IMR-90 (cell line): Measurements from ENCODE around the gene MET. TPM values are rescaled to one million over a fixed set of nuclear protein-coding genes. Genes with fewer than 3 reads are reported as not detected.

Experiments used
- ATAC-seq: fragments of 200-7000 bp; cut with Tn5 transposase; 2 replicates; pipeline ENCODE4 v1.9.1; 2020; ENCODE audit warnings: low read depth, mild to moderate bottlenecking, moderate library complexity
- BruUV-seq: library from RNA; stranded (reverse); fragments of 400-500 nt; replicated peaks from 2 replicates; lab custom pipeline; 2021; lab: Mats Ljungman, UMichigan
- CTCF ChIA-PET: fragments of 300-600 bp; formaldehyde crosslinking; extraction: SDS; loops from one replicate; lab custom pipeline; 2021; ENCODE audit warnings: antibody characterized with exemption; lab: Yijun Ruan, JAX
- POLR2A ChIA-PET: fragments of 300-600 bp; sonication (Branson Sonifier 250); formaldehyde crosslinking; loops from one replicate; lab custom pipeline; 2022; ENCODE audit warnings: antibody characterized with exemption; ENCODE audit not compliant: unreplicated experiment; lab: Charles Lee
- DNase-seq: peaks from one replicate; pipeline ENCODE4 v3.0.0; 2013
- H2AFZ ChIP-seq: replicated peaks from 2 replicates; pipeline ENCODE3; 2013; ENCODE audit warnings: low read length, mild to moderate bottlenecking; ENCODE audit not compliant: poor library complexity
- H2AK5ac ChIP-seq: 2 replicates; pipeline ENCODE4 v1.6.1; 2013; ENCODE audit warnings: low read depth, low read length, inconsistent platforms
- H2AK9ac ChIP-seq: replicated peaks from 2 replicates; pipeline ENCODE3; 2013; ENCODE audit warnings: mild to moderate bottlenecking, low read depth, low read length, moderate library complexity; ENCODE audit not compliant: poor library complexity
- H2BK120ac ChIP-seq: 2 replicates; pipeline ENCODE4 v1.6.1; 2013; ENCODE audit warnings: low read depth, low read length, inconsistent platforms
- H2BK15ac ChIP-seq: 3 replicates; pipeline ENCODE4 v1.6.1; 2013; ENCODE audit warnings: low read depth, low read length, inconsistent platforms
- H2BK20ac ChIP-seq: 2 replicates; pipeline ENCODE4 v1.6.1; 2013; ENCODE audit warnings: low read depth, mild to moderate bottlenecking, inconsistent platforms, low read length, moderate library complexity
- H2BK5ac ChIP-seq: 2 replicates; pipeline ENCODE4 v1.6.1; 2013; ENCODE audit warnings: mild to moderate bottlenecking, low read depth, low read length, inconsistent platforms; ENCODE audit not compliant: poor library complexity, severe bottlenecking
- H3K14ac ChIP-seq: replicated peaks from 2 replicates; pipeline ENCODE4 v1.6.1; 2013; ENCODE audit warnings: low read depth, low read length, inconsistent platforms
- H3K18ac ChIP-seq: 2 replicates; pipeline ENCODE4 v1.6.1; 2013; ENCODE audit warnings: low read depth, low read length, control low read depth
- H3K23ac ChIP-seq: 2 replicates; pipeline ENCODE4 v1.6.1; 2013; ENCODE audit warnings: low read depth, low read length, inconsistent platforms
- H3K27ac ChIP-seq: 2 replicates; pipeline ENCODE4 v1.5.1; 2013; ENCODE audit warnings: mild to moderate bottlenecking, control low read depth, low read length; ENCODE audit not compliant: insufficient read depth
- H3K27me3 ChIP-seq: 2 replicates; pipeline ENCODE4 v1.6.1; 2013; ENCODE audit warnings: low read length; ENCODE audit not compliant: control insufficient read depth, insufficient read depth
- H3K36me3 ChIP-seq: 2 replicates; pipeline ENCODE4 v1.6.1; 2013; ENCODE audit warnings: low read length, mixed read lengths; ENCODE audit not compliant: control insufficient read depth, insufficient read depth
- H3K4ac ChIP-seq: 2 replicates; pipeline ENCODE4 v1.6.1; 2013; ENCODE audit warnings: low read depth, low read length, inconsistent platforms
- H3K4me1 ChIP-seq: 2 replicates; pipeline ENCODE4 v1.6.1; 2013; ENCODE audit warnings: low read length, mixed read lengths; ENCODE audit not compliant: control insufficient read depth, insufficient read depth
- H3K4me2 ChIP-seq: 2 replicates; pipeline ENCODE4 v1.6.1; 2013; ENCODE audit warnings: low read depth, mild to moderate bottlenecking, control low read depth, low read length, moderate library complexity
- H3K4me3 ChIP-seq: 2 replicates; pipeline ENCODE4 v1.5.1; 2013; ENCODE audit warnings: low read depth, mild to moderate bottlenecking, control low read depth, low read length, moderate library complexity; ENCODE audit not compliant: insufficient read depth
- H3K56ac ChIP-seq: 2 replicates; pipeline ENCODE4 v1.6.1; 2013; ENCODE audit warnings: low read length, inconsistent platforms; ENCODE audit not compliant: insufficient read depth; ENCODE audit errors: extremely low read depth
- H3K79me1 ChIP-seq, 2 experiments: 2 replicates each; pipeline ENCODE4 v1.6.1; 2013; ENCODE audit warnings: low read length in 2 of 2, inconsistent platforms in 1 of 2, low read depth in 1 of 2
- H3K9ac ChIP-seq: 2 replicates; pipeline ENCODE4 v1.6.1; 2013; ENCODE audit warnings: low read depth, low read length, control low read depth
- H3K9me1 ChIP-seq: 2 replicates; pipeline ENCODE4 v1.6.1; 2013; ENCODE audit warnings: low read length, inconsistent platforms; ENCODE audit not compliant: insufficient read depth
- H3K9me3 ChIP-seq: 2 replicates; pipeline ENCODE4 v1.6.1; 2013; ENCODE audit warnings: low read length; ENCODE audit not compliant: control insufficient read depth, insufficient read depth
- H4K20me1 ChIP-seq: 2 replicates; pipeline ENCODE4 v1.6.1; 2013; ENCODE audit warnings: low read length, inconsistent platforms; ENCODE audit not compliant: insufficient read depth
- H4K5ac ChIP-seq: 2 replicates; pipeline ENCODE4 v1.6.1; 2013; ENCODE audit warnings: mild to moderate bottlenecking, low read depth, low read length, control low read depth
- H4K8ac ChIP-seq, 2 experiments: 2 replicates each; pipeline ENCODE4 v1.6.1; 2013; ENCODE audit warnings: low read depth in 2 of 2, low read length in 2 of 2, control low read depth in 1 of 2, inconsistent platforms in 1 of 2
- H4K91ac ChIP-seq: 2 replicates; pipeline ENCODE4 v1.6.1; 2013; ENCODE audit warnings: low read depth, low read length, inconsistent platforms; ENCODE audit not compliant: insufficient read depth
- BHLHE40 ChIP-seq: fragments of 150-350 bp; IDR thresholded peaks from 2 replicates; pipeline ENCODE4 v1.6.1; 2016; ENCODE audit warnings: mild to moderate bottlenecking, low read depth, low read length
- CEBPB ChIP-seq: IDR thresholded peaks from 2 replicates; pipeline ENCODE4 v1.6.1; 2012; ENCODE audit warnings: low read depth, low read length, improper control_type of control experiment
- CTCF ChIP-seq: conservative IDR thresholded peaks from 2 replicates; pipeline ENCODE4 v1.5.1; 2012; ENCODE audit warnings: mild to moderate bottlenecking, low read depth, low read length, improper control_type of control experiment
- ELK1 ChIP-seq: fragments of 150-350 bp; IDR thresholded peaks from 2 replicates; pipeline ENCODE4 v1.6.1; 2016; ENCODE audit warnings: low read depth, mild to moderate bottlenecking, low read length, moderate library complexity, borderline replicate concordance
- FOS ChIP-seq: fragments of 150-350 bp; IDR thresholded peaks from 2 replicates; pipeline ENCODE4 v1.6.1; 2016; ENCODE audit warnings: low read depth, low read length
- MAFK ChIP-seq: IDR thresholded peaks from 2 replicates; pipeline ENCODE4 v1.6.1; 2012; ENCODE audit warnings: low read depth, low read length, improper control_type of control experiment
- MAZ ChIP-seq: IDR thresholded peaks from 2 replicates; pipeline ENCODE4 v1.6.1; 2012; ENCODE audit warnings: low read depth, mild to moderate bottlenecking, low read length, improper control_type of control experiment, moderate library complexity, borderline replicate concordance
- MXI1 ChIP-seq: IDR thresholded peaks from 2 replicates; pipeline ENCODE4 v1.6.1; 2012; ENCODE audit warnings: low read depth, mild to moderate bottlenecking, low read length, moderate library complexity, borderline replicate concordance
- NFE2L2 ChIP-seq: fragments of 150-350 bp; IDR thresholded peaks from 2 replicates; pipeline ENCODE4 v1.6.1; 2016; ENCODE audit warnings: low read depth, mild to moderate bottlenecking, low read length
- POLR2A ChIP-seq: IDR thresholded peaks from 2 replicates; pipeline ENCODE4 v1.6.1; 2012; ENCODE audit warnings: mild to moderate bottlenecking, low read depth, low read length
- RAD21 ChIP-seq: IDR thresholded peaks from 2 replicates; pipeline ENCODE4 v1.6.1; 2012; ENCODE audit warnings: low read length, improper control_type of control experiment
- RCOR1 ChIP-seq: IDR thresholded peaks from 2 replicates; pipeline ENCODE4 v1.6.1; 2012; ENCODE audit warnings: mild to moderate bottlenecking, low read length, improper control_type of control experiment; ENCODE audit not compliant: insufficient replicate concordance
- RFX5 ChIP-seq: IDR thresholded peaks from 2 replicates; pipeline ENCODE4 v1.8.0; 2012; ENCODE audit warnings: low read depth, mild to moderate bottlenecking, low read length, moderate library complexity
- SMC3 ChIP-seq: fragments of 150-350 bp; IDR thresholded peaks from 2 replicates; pipeline ENCODE4 v1.6.1; 2016; ENCODE audit warnings: low read depth, mild to moderate bottlenecking, antibody characterized with exemption, low read length, moderate library complexity
- WGBS, 2 experiments: methylation state at CpG; one replicate each; pipeline versions ENCODE4 v1.1.5 to v1.1.7; 2013; ENCODE audit warnings: missing lambda C conversion rate in 2 of 2; ENCODE audit not compliant: insufficient read length in 1 of 2; ENCODE audit errors: extremely low coverage in 2 of 2; 5-methylcytosine and 5-hydroxymethylcytosine counted together
- dilution Hi-C: fragments of 300-500 bp; cut with HindIII; formaldehyde crosslinking; loops from one replicate; pipeline ENCODE4 v1.14.3; 2018; ENCODE audit warnings: low sequenced_read_pairs; ENCODE audit not compliant: unreplicated experiment
- in situ Hi-C: fragments of 300-500 bp; cut with MboI; formaldehyde crosslinking; loops from 3 replicates; pipeline ENCODE4 v1.14.3; 2019; ENCODE audit warnings: low sequenced_read_pairs, inconsistent platforms, mixed read lengths
- intact Hi-C: fragments of 100-400 bp; cut with micrococcal nuclease; formaldehyde crosslinking; loops from 2 replicates; pipeline ENCODE4 v1.10.0; 2022
- polyA plus RNA-seq, 3 experiments: library from polyadenylated mRNA; depleted of rRNA; stranded (reverse); fragments of >200 nt; gene quantifications; 2 replicates each; pipeline ENCODE4 v1.2.3, GENCODE V29; 2012; ENCODE audit warnings: low replicate concordance in 1 of 3
- total RNA-seq: library from RNA; depleted of rRNA; stranded (reverse); fragments of >200 nt; gene quantifications from 2 replicates; pipeline ENCODE4 v1.2.3, GENCODE V29; 2012

MET gene
- total and polyA plus RNA-seq, 2 of the 4 experiments (the other 2 are of a cell fraction), result 15.0 to 84.6 TPM

GRCh38 chr7:116671111-116671510, 885 bp upstream of the MET start:
- no TSS peak for BruUV-seq
- Histone ChIP-seq H3K4me3 (no peak overlapping the region), H2AFZ (no peak overlapping the region), H3K4me2 (no peak overlapping the region), H2AK9ac (no peak overlapping the region), H3K23ac (no peak overlapping the region), H3K18ac (no peak overlapping the region), H4K8ac (no peak overlapping the region), H3K56ac (no peak overlapping the region), H3K9me1 (peaks cover 3% of the 10 kb centered on the region; the same call in 1 of the 2 replicates), H2BK120ac (no peak overlapping the region), H4K91ac (no peak overlapping the region), H3K27ac (no peak overlapping the region), H4K20me1 (no peaks in the 10 kb centered on the region), H3K27me3 (no peaks in the 10 kb centered on the region), H3K9ac (no peak overlapping the region), H3K9me3 (no peaks in the 10 kb centered on the region), H3K36me3 (no peaks in the 10 kb centered on the region), H3K79me1 (peaks cover 13 to 22% of the 10 kb centered on the region in 2 experiments; a peak in 3 of 4 replicates), H2BK15ac (no peak overlapping the region), H3K4ac (no peak overlapping the region), H2AK5ac (no peak overlapping the region), H4K5ac (no peak overlapping the region), H3K14ac (no peak overlapping the region), H2BK20ac (no peak overlapping the region), H3K4me1 (peaks cover 5% of the 10 kb centered on the region), H2BK5ac (no peak overlapping the region)
- ChIA-PET CTCF (interaction anchor here (0.6 to 1.1 kb wide), 5 partner anchors 17 to 149 kb away, joined by 3 to 8 read pairs (median 4); no protein-coding TSS in a partner anchor), POLR2A (interaction anchor here (0.7 kb wide), 1 partner anchor 214 kb away, joined by 5 read pairs; no protein-coding TSS in a partner anchor)
- no peak for DNase-seq
- intact Hi-C loops, result loop anchor here (5.0 kb wide), 4 partner anchors 46 to 499 kb away; no protein-coding TSS in a partner anchor
- dilution Hi-C loops, result no loop called here
- in situ Hi-C loops, result no loop called here
- no peak for ATAC-seq
- 93% methylated on average over 5 of the region's 7 CpGs; no CpG with 5 or more reads in 1 of the 2 experiments for WGBS, 2 experiments
- TF ChIP-seq POLR2A (no peak), NFE2L2 (no peak), CTCF (no peak), RCOR1 (no peak), MAFK (no peak), MXI1 (no peak), SMC3 (no peak), MAZ (no peak), BHLHE40 (no peak), RFX5 (no peak), ELK1 (no peak), RAD21 (no peak), CEBPB (no peak), FOS (no peak)
